IPS DF 6.9 (cell line): ENCODE data around the gene DNAH10.

Experiments
- DNase-seq: peaks from one replicate; pipeline ENCODE4 v3.0.0-alpha.2; 2013; ENCODE audit warnings: low read depth, low spot score
- H3K27ac ChIP-seq: one replicate; pipeline ENCODE4 v1.5.1; 2013; ENCODE audit warnings: low read length, control low read depth
- H3K27me3 ChIP-seq: 2 replicates; pipeline ENCODE4 v1.6.1; 2013; ENCODE audit warnings: mild to moderate bottlenecking, low read length; ENCODE audit not compliant: control insufficient read depth, insufficient read depth
- H3K36me3 ChIP-seq: 2 replicates; pipeline ENCODE4 v1.6.1; 2013; ENCODE audit warnings: low read length; ENCODE audit not compliant: control insufficient read depth, insufficient read depth
- H3K4me1 ChIP-seq: 2 replicates; pipeline ENCODE4 v1.6.1; 2013; ENCODE audit warnings: low read length; ENCODE audit not compliant: control insufficient read depth, insufficient read depth
- H3K4me3 ChIP-seq: 2 replicates; pipeline ENCODE4 v1.5.1; 2013; ENCODE audit warnings: mild to moderate bottlenecking, low read length
- H3K9me3 ChIP-seq: 2 replicates; pipeline ENCODE4 v1.6.1; 2013; ENCODE audit warnings: low read length, inconsistent platforms; ENCODE audit not compliant: control insufficient read depth, insufficient read depth
- WGBS: extraction: QIAGEN DNeasy Blood & Tissue Kit; methylation state at CpG from one replicate; pipeline ENCODE4 v1.1.7; 2013; ENCODE audit warnings: mixed read lengths, missing lambda C conversion rate; ENCODE audit not compliant: insufficient read length, insufficient coverage; 5-methylcytosine and 5-hydroxymethylcytosine counted together

The DNAH10 gene

DNA sequence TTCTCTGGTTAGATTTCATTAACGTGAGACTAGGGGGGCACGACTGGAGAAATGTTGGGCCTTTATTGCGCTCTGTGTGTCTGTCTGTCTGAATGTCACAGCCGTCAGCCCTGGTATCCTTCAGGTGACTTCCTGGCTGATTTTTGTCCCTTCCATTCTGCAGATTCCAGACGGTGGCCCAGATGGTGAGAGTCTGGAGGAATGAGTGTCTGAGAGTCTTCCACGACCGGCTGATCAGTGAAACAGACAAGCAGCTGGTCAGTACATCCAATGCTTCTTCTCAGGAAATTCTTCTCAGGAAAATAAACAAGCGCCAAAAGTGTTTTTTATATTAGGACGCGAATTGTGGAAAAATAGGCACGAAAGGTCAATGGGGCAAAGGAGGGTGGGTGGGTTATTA is 117.0 kb downstream of the DNAH10 start:
- no peaks in the 10 kb centered on the region for H3K4me1 ChIP-seq
- no peaks in the 10 kb centered on the region for H3K36me3 ChIP-seq
- no peak for DNase-seq
- WGBS: 100% methylated on average over 3 of the region's 11 CpGs
- H3K4me3 ChIP-seq: no peak overlapping the region
- H3K27me3 ChIP-seq: no peaks in the 10 kb centered on the region
- no peaks in the 10 kb centered on the region for H3K9me3 ChIP-seq
- no peak overlapping the region for H3K27ac ChIP-seq

DNA sequence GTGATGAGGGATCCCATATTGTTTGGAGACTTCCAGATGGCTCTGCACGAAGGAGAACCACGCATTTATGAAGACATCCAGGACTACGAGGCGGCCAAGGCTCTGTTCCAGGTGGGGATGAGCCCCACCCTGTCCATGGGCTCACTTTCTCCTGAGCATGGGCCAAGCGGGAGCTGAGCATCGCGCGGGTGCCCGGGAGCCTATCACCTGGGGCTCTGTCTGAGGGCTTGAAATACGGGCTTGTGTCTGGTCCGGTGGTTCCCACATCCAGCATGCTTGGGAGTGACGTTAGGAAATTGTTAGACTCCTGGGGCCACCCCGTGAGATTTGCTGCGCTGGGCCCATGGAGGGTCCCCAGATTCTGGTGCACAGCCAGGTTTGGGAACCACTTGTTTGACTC is 117.6 kb downstream of the DNAH10 start:
- H3K27me3 ChIP-seq: no peaks in the 10 kb centered on the region
- no peak overlapping the region for H3K27ac ChIP-seq
- DNase-seq: no peak
- no peaks in the 10 kb centered on the region for H3K36me3 ChIP-seq
- H3K4me1 ChIP-seq: no peaks in the 10 kb centered on the region
- H3K4me3 ChIP-seq: no peak overlapping the region
- WGBS: no CpG with 5 or more reads among the region's 14 CpGs
- no peaks in the 10 kb centered on the region for H3K9me3 ChIP-seq

DNA sequence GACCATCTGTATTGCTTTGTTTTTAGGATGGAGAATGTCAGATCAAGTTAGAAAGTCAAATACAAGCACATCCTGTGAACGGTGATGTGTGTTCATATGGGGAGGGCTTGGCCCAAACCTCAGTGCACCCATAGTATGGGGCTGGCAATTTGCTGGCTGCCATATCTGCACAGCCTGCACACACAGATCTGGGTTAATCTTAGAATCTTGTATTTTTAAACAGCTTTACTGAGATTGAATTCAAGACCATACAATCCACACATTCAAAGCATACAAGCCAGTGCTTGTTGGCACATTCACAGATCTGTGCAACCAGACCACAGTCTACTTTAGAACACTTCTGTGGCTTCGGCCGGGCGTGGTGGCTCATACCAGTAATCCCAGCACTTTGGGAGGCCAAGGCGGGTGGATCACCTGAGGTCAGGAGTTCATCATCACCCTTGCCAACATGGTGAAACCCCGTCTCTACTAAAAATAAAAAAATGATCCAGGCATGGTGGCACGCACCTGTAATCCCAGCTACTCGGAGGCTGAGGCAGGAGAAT is 120.1 kb downstream of the DNAH10 start:
- H3K4me3 ChIP-seq: no peak overlapping the region

GRCh38 chr12:123886258-123886657 is 124.2 kb downstream of the DNAH10 start:
- Histone ChIP-seq H3K9me3 (no peaks in the 10 kb centered on the region), H3K27ac (no peak overlapping the region), H3K36me3 (no peaks in the 10 kb centered on the region), H3K4me3 (no peak overlapping the region), H3K4me1 (no peaks in the 10 kb centered on the region), H3K27me3 (no peaks in the 10 kb centered on the region)
- WGBS: no CpG with 5 or more reads among the region's 13 CpGs
- DNase-seq: no peak

More for the DNA sequence above, 120.1 kb downstream of the DNAH10 start:
- WGBS: no CpG with 5 or more reads among the region's 8 CpGs
- DNase-seq: no peak
- Histone ChIP-seq H3K4me1 (no peaks in the 10 kb centered on the region), H3K36me3 (no peaks in the 10 kb centered on the region), H3K27ac (no peak overlapping the region), H3K27me3 (no peaks in the 10 kb centered on the region), H3K9me3 (no peaks in the 10 kb centered on the region)

GRCh38 chr12:123886931-123887582 is 125.0 kb downstream of the DNAH10 start:
- no peak for DNase-seq
- Histone ChIP-seq H3K9me3 (no peaks in the 10 kb centered on the region), H3K4me3 (no peak overlapping the region), H3K27ac (no peak overlapping the region), H3K4me1 (no peaks in the 10 kb centered on the region), H3K27me3 (no peaks in the 10 kb centered on the region), H3K36me3 (no peaks in the 10 kb centered on the region)
- no CpG with 5 or more reads among the region's 22 CpGs for WGBS

GRCh38 chr12:123888989-123889388 is 126.9 kb downstream of the DNAH10 start:
- Histone ChIP-seq H3K4me3 (no peak overlapping the region), H3K4me1 (no peaks in the 10 kb centered on the region), H3K36me3 (no peaks in the 10 kb centered on the region), H3K9me3 (no peaks in the 10 kb centered on the region), H3K27me3 (no peaks in the 10 kb centered on the region), H3K27ac (no peak overlapping the region)
- no peak for DNase-seq
- WGBS: no CpG with 5 or more reads among the region's 12 CpGs

DNA sequence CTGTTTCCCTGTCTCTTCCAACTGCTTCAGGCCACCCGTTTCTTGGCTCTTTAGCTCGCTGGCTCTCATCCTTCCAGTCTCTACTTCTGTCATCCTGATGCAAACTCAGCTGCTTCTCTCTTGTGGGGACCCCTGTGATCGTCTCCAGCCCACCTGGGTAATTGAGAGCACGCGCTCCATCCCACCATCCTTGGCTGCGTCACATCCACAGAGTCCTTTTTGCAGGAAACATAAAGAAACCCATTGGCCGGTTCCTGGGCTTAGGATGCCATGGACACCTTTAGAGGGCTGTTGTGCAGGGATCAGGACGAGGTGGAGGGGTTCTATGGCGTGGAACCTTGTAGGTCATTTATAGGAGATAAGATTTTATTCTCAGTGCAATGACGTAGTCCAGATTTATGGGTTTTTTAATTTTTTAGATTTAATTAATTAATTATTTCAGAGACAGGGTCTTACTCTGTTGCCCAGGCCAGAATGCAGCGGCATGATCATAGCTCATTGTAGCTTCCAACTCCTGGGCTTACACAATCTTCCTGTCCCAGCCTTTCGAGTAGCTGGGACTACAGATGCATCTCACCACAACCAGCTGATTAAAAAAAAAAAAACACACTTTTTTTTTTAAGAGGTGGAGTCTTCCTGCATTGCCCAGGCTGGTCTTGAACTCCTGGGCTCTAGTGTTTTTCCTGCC is 127.9 kb downstream of the DNAH10 start:
- Histone ChIP-seq H3K4me1 (no peaks in the 10 kb centered on the region), H3K36me3 (no peaks in the 10 kb centered on the region), H3K27me3 (no peaks in the 10 kb centered on the region), H3K27ac (no peak overlapping the region), H3K9me3 (no peaks in the 10 kb centered on the region), H3K4me3 (no peak overlapping the region)
- WGBS: no CpG with 5 or more reads among the region's 12 CpGs
- DNase-seq: no peak

- no peaks in the 10 kb centered on the region for H3K9me3 ChIP-seq
- no peaks in the 10 kb centered on the region for H3K27me3 ChIP-seq
- no peak for DNase-seq
- WGBS: no CpG with 5 or more reads among the region's 10 CpGs
- no peaks in the 10 kb centered on the region for H3K4me1 ChIP-seq
- H3K4me3 ChIP-seq: no peak overlapping the region
- H3K36me3 ChIP-seq: no peaks in the 10 kb centered on the region
- H3K27ac ChIP-seq: no peak overlapping the region
Measured at GRCh38 chr12:123890536-123890902, 128.4 kb downstream of the DNAH10 start.

DNA sequence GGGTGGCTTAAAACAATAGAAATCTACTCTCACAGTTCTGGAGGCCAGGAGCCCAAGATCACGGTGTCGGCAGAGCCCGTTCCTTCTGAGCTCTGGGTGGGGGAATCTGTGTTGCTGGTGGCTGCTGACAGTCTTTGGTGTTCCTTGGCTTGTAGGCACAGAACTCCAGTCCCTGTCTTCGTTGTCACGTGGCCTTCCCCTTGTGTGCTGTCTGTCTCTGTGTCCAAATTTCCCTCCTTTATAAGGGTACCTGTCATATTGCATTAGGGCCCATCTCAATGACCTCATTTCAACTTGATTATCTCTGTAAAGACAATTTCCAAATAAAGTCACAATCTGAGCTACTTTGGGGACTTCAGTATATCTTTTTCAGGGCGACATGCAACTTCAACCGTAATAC is 128.9 kb downstream of the DNAH10 start:
- H3K36me3 ChIP-seq: no peaks in the 10 kb centered on the region
- no peak overlapping the region for H3K27ac ChIP-seq
- DNase-seq: no peak
- no peaks in the 10 kb centered on the region for H3K9me3 ChIP-seq
- no peak overlapping the region for H3K4me3 ChIP-seq
- WGBS: no CpG with 5 or more reads among the region's 7 CpGs
- H3K27me3 ChIP-seq: no peaks in the 10 kb centered on the region
- H3K4me1 ChIP-seq: no peaks in the 10 kb centered on the region

GRCh38 chr12:123891516-123892179 is 129.5 kb downstream of the DNAH10 start:
- no peak for DNase-seq
- no peaks in the 10 kb centered on the region for H3K4me1 ChIP-seq
- H3K36me3 ChIP-seq: no peaks in the 10 kb centered on the region
- no peak overlapping the region for H3K27ac ChIP-seq
- no CpG with 5 or more reads among the region's 15 CpGs for WGBS
- H3K4me3 ChIP-seq: no peak overlapping the region
- no peaks in the 10 kb centered on the region for H3K27me3 ChIP-seq
- no peaks in the 10 kb centered on the region for H3K9me3 ChIP-seq
